Measurements from ENCODE around the gene SNCG.
"Not testable (repeated sequence)": the region's sequence is repeated elsewhere in the genome, so short reads cannot be mapped to it uniquely, and the experiment has no call there.

SNCG gene

GRCh38 chr10:86958116-86958900 lies at the start of gene SNCG:
TSS of gene SNCG (plus strand) at chr10:86958599. CDS start at chr10:86958698, 99 bp downstream.
- DNase-seq = no peak

DNA sequence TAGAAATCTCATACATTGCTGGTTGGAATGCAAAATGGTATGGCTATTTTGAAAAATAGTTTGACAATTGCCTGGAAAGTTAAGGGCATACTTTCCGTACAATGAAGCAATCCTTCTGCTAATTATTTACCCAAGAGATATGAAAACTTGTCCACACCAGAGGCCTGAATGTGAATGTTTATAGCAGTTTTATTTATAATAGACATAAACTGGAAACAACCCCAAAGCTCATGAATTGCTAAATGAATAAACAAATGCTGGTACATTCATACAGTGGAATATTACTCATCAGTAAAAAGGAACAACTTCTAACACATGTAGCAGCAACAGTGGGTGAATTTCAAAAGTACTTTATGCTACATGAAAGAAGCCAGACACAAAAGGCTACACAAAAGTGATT lies 43.7 kb upstream of the SNCG start:
- DNase-seq = no peak

GRCh38 chr10:86918022-86918471 lies 40.4 kb upstream of the SNCG start:
- DNase-seq = no peak

GRCh38 chr10:86922553-86922961 lies 35.8 kb upstream of the SNCG start:
- DNase-seq = no peak

- no peak for DNase-seq
Measured at GRCh38 chr10:86929468-86930380, 28.7 kb upstream of the SNCG start.

- DNase-seq = no peak
Measured at GRCh38 chr10:86931872-86932271, 26.5 kb upstream of the SNCG start.

DNA sequence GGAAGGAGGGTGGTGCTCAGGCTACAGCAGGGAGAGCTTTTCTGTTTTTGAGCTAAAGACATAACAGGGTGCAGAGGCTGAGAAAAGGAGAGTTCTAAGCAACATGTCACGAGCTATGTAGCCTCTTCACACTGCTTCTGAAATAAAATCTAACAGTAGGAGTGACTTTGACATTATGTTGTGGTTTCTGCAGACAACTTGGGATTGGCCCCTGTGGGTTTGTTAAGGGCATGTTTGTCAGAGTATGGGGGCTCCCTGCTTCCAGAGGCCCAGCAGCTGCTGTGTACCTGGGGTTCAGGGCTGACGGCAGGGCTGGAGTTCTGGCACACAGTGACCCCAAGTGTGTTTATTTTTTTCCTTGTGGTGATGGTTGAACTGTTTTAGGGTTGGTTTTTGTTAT lies 25.7 kb upstream of the SNCG start:
- DNase-seq = no peak

DNA sequence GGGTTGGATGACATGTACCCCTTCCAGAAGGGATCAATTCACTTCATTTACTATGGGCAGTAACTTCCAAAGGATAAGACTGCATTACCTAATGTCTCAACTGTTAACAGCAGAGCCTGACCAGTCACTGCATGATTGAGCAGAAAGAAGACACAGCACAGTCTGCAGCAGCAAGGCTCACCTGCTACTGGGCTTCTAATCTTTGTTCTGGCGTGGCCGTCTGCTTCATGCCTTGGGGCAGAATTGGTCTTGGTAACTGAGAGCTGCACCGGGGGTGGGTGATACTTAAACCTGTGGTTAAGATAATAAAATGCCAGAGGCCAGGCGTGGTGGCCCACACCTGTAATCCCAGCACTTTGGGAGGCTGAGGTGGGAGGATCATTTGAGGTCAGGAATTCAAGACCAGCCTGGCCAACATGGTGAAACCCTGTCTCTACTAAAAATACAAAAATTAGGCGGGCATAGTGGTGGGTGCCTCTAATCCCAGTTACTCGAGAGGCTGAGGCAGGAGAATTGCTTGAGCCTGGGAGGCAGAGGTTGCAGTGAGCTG lies 24.2 kb upstream of the SNCG start:
- not testable (repeated sequence) for DNase-seq

- no peak for DNase-seq
Measured at GRCh38 chr10:86936661-86937501, 21.5 kb upstream of the SNCG start.

DNA sequence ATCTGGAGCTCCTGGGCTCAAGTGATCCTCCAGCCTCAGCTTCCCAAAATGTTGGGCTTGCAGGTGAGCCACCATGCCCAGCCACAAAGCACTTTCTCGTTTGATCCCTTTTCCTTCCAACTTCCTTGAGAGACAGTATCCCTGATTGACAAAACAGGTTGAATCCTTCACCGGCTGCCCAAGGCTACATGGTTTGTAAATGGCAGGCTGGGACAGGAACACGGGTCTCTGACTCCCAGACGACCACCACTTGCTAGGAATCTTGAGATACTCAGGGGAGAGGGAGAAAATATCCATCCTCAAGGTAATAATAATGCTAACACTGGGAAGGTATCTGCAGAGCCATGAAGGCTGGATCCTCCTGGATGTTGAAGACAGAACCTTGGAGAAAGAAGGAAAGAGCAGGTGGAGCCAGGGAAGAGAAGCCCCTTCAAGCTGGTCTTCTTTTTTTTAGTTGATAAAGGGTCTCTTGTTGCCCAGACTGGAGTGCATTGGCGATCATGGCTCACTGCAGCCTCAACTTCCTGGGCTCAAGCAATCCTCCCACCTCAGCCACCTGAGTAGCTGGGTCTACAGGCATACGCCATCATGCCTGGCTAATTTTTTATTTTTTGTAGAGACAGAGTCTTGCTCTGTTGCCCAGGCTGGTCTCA lies 20.8 kb upstream of the SNCG start:
- DNase-seq = no peak

- DNase-seq = no peak
Measured at GRCh38 chr10:86938260-86938659, 20.1 kb upstream of the SNCG start.

DNA sequence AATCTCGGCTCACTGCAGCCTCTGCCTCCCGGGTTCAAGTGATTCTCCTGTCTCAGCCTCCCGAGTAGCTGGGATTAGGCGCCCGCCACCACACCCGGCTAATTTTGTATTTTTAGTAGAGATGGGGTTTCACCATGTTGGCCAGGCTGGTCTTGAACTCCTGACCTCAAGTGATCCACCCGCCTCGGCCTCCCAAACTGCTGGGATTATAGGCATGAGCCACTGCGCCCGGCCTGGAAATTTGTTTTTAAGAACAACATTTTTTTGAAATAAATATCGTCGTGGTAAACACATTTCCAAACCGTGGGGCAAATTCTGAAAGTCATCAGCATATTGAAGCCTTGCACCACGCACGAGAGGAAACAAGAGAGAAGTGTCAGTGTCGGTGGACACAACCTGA lies 18.3 kb upstream of the SNCG start:
- DNase-seq = not testable (repeated sequence)

- DNase-seq = no peak
Measured at GRCh38 chr10:86940677-86941076, 17.7 kb upstream of the SNCG start.

GRCh38 chr10:86941426-86941825 lies 17.0 kb upstream of the SNCG start:
- DNase-seq = no peak

DNA sequence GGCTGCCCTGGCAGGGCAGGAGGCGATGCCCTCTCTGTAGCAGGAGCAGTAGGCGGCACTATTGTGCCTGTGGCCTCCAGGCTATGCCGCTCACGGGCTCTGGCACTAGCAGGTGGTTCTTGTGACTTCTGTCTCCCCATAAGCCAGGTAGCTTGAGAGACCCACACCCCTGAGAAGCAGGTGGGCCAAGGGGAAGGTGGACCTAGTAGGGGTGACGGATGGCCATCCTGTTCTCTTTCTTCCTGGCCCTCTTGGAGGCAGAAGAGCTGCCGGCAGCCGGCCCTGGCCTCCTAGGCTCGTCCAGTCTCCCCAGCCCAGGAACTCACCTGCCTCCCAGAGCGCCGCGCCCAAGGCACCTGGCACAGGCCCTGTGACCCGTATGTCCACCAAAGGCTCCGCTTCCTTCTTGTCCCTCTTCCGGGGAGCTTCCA lies 16.4 kb upstream of the SNCG start:
- DNase-seq = no peak

DNA sequence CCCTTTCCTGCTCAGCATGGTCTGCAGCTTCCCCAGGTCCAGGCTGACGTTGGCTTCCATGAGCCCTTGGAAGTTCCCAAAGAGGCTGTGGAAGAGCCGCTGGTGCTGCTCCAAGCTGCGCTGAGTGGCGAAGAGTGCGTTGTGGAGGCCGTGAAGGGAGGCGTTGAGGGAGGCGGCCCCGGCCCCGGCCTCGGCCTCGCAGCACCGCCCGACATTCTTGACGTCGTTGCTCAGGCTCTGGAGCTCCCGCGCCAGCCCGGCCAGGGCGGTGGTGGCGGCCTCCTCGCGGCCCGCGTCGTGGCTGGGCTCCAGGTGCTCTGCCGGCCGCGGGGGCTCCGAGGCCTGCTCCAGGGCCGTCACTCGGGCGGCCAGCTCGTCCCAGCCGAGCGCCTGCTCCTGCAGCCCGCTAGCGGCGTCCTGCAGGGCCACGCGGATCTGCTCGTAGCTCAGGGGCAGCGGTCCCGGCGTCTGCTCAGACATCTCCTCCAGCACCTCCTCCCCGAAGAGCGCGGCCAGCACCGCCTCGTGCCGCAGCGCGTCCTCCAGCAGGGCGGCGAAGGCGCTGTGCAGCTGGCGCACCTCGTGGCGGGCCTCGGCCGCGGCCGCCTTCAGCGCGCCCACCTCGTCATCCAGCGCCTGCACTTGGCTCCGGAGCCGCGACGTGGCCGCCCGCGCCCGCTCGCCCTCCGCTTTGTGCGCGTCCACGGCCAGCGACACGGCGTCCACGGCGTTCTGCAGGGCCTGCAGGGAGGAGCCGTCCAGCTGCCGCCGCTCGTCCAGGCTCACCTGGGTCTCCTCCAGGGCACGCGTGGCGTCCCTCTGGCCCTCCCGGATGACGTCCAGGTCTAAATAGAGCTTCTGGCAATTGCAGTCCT lies 15.7 kb upstream of the SNCG start:
- no peak for DNase-seq

GRCh38 chr10:86943316-86944030 lies 14.9 kb upstream of the SNCG start:
- DNase-seq = no peak

DNA sequence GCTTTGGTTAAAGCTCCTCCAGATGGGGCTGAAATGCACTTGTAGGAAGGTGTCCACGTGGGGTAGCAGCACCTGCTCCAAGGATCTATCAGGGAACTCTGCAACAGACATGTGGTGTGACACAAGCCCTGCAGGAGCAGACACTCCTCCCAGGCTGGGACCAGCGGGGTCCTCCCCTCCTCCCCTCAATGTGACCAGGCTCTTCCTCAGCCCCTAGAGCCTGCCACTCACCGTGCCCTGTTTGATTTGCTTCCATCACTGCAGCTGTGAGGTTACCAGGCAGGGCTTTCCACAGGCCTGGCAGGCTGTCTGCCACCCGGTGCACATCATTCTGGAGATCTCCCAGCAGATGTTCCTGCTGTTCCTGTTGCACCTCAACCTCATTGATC lies 14.4 kb upstream of the SNCG start:
- no peak for DNase-seq

GRCh38 chr10:86944471-86944870 lies 13.9 kb upstream of the SNCG start:
- no peak for DNase-seq

DNA sequence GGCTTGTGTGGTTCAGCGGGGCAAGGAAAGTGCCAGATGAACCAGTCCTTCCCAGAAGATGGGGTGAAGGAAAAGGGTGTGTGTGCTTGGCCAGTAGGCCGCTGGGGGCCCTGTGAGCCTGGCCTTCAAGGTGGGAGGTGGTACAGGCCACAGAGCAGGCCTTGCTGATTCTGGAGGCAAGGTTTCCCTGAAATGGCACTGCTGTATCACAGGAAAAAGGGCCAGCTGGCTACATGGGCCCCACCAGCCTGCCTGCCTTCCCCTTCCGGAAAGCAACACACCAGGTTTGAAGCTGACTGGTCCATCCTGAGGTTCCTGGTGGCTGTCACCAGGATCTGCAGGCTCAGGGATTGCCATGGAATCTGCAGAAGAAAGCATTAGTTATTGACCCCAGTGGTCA lies 13.5 kb upstream of the SNCG start:
- no peak for DNase-seq
